GM12875 (cell line): ENCODE results near the gene AGK.
"Not testable (repeated sequence)": the region's sequence is repeated elsewhere in the genome, so short reads cannot be mapped to it uniquely, and the experiment has no call there.

Source experiments
- H3K4me3 ChIP-seq: one replicate; pipeline ENCODE4 v1.5.1; 2011; ENCODE audit warnings: low read depth, low read length, control low read depth
- TF ChIP-seq, protein P1 (sequence below): IDR thresholded peaks from 2 replicates; pipeline ENCODE4 v1.5.1; 2011; ENCODE audit warnings: low read depth, mild to moderate bottlenecking, control low read depth, inconsistent platforms, low read length, moderate library complexity, borderline replicate concordance; ENCODE audit not compliant: insufficient read depth

AGK gene

DNA sequence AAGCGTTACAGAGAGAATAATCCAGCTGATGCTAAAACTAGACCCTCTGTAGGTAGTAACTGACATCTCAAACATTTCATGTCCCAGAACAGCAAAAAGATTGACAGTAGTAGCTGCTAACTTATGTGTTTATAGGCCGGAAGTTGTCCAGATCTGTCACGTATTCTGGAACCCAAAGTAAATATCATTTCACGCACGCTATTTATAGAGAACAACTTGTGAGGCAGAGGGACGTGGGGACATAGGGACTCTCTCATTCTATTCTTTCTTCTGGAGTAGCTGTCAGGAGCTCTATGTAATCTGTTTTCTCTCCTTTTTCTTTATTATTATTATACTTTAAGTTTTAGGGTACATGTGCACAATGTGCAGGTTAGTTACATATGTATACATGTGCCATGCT, 22.3 kb downstream of the AGK start:
- H3K4me3 ChIP-seq: no peak overlapping the region
- TF ChIP-seq, protein P1, sequence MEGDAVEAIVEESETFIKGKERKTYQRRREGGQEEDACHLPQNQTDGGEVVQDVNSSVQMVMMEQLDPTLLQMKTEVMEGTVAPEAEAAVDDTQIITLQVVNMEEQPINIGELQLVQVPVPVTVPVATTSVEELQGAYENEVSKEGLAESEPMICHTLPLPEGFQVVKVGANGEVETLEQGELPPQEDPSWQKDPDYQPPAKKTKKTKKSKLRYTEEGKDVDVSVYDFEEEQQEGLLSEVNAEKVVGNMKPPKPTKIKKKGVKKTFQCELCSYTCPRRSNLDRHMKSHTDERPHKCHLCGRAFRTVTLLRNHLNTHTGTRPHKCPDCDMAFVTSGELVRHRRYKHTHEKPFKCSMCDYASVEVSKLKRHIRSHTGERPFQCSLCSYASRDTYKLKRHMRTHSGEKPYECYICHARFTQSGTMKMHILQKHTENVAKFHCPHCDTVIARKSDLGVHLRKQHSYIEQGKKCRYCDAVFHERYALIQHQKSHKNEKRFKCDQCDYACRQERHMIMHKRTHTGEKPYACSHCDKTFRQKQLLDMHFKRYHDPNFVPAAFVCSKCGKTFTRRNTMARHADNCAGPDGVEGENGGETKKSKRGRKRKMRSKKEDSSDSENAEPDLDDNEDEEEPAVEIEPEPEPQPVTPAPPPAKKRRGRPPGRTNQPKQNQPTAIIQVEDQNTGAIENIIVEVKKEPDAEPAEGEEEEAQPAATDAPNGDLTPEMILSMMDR: no peak

GRCh38 chr7:141575164-141575563, 24.0 kb downstream of the AGK start:
- TF ChIP-seq, protein P1: no peak
- no peak overlapping the region for H3K4me3 ChIP-seq

GRCh38 chr7:141575654-141576448, 24.6 kb downstream of the AGK start:
- TF ChIP-seq, protein P1: no peak
- no peak overlapping the region for H3K4me3 ChIP-seq

GRCh38 chr7:141577043-141577839, 26.0 kb downstream of the AGK start:
- no peak overlapping the region for H3K4me3 ChIP-seq
- TF ChIP-seq, protein P1: no peak

DNA sequence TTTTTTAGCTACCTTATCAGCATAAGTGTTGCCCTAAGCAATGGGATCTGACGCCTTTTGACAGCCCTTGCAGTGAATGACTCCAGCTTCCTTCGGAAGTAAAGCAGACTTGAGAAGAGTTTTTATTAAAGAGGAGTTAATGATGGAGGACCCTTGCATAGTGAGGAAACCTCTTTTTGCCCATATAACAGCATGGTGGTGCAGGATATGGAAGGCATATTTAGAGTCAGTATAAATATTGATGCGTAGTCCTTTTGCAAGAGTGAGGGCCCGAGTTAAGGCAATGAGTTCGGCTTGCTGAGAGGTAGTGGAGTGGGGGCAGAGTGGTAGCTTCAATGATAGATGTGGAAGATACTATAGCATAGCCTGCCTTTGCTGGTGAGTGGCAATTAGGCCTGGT, 28.7 kb downstream of the AGK start:
- not testable (repeated sequence) for H3K4me3 ChIP-seq

DNA sequence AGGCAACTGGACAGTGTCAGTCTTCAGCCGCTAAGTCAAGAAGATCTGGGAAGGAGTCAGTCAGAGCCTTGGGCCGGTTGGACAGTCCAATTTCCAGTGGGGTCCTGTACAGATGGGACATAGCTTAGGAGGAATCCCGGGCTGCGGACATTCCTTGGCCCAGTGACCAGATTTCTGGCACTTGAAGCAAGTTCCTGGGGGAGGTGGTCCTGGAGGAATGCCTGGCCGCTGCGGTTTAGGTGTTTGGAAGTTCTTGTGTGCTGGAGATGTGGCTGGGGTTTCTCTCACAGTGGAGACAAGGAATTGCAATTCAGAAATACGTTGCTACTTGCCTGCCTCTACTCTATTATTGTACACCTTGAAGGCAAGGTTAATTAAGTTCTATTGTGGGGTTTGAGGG, 30.9 kb downstream of the AGK start:
- H3K4me3 ChIP-seq: not testable (repeated sequence)

- H3K4me3 ChIP-seq: no peak overlapping the region
- TF ChIP-seq, protein P1: no peak
Observed at GRCh38 chr7:141584935-141585334, 33.7 kb downstream of the AGK start.

DNA sequence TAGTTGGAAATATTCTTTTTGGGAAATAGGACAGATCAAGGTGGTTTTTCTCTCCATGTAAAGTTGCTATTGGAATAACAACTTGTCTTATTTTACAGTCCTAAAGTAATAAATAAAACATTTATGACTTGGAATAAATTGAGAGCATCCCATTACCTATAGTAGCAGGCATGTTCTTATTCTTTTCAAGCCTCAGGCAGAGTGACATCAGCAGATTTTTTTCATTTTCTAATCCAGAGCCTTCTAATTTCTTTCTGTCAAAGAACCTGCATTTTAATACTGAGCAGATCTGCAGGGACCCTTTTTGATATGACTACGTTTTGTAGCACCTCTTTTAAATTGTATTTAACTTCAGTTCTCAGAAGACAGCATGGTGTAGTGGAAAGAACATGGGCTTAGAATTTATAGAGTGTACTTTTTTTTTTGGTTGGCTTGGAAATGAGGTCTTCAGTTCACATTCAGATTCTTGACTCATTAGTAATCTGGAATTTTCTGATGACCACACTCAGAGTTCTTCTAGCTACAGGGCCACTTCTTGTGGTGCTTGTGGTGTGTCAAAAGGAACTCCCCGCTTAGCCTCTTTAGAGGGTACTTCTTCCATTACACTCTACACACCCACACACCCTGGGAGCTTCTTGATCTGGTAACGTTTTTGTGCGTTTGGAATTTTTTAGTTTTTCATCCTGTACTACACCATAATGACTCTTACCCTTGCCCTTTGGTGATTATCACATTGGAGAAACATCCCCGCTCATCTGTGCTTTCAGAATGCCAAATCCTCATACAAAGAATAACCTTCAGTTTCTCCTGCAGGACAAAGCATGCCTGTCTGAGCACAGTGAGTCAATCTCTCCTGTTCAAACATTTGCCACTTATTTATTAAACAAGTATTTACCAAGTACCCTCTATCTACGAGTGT, 34.6 kb downstream of the AGK start:
- TF ChIP-seq, protein P1: no peak
- no peak overlapping the region for H3K4me3 ChIP-seq
